Right lobe of liver (tissue), 6 donors: ENCODE data around the gene AMMECR1. TPM values are rescaled to one million over a fixed set of nuclear protein-coding genes. Genes with fewer than 3 reads are reported as not detected.

ENCODE experiments used
- ATAC-seq, 4 donors: fragments of 200-7000 bp; cut with Tn5 transposase; one replicate each; pipeline ENCODE4 v1.9.1; 2020; ENCODE audit warnings: mild to moderate bottlenecking in 4 of 4, moderate library complexity in 4 of 4
- DNase-seq, 3 donors: peaks; one replicate each; pipeline ENCODE4 v3.0.0-alpha.2; 2020
- H3K27ac ChIP-seq, 3 donors: fragments of 200-600 bp; one replicate each; pipeline ENCODE4 v1.8.0; 2022
- H3K27me3 ChIP-seq, 2 donors: fragments of 200-600 bp; one replicate each; pipeline ENCODE4 v1.8.0; 2022
- H3K36me3 ChIP-seq, 4 donors: fragments of 200-600 bp; sonication (generic) in 1 of 4; one replicate each; pipeline versions ENCODE4 v1.5.1 to v1.8.0; 2017 to 2022; ENCODE audit warnings: control low read depth in 1 of 4
- H3K4me1 ChIP-seq, 4 donors: fragments of 200-600 bp; sonication (generic) in 1 of 4; one replicate each; pipeline versions ENCODE4 v1.5.1 to v1.8.0; 2017 to 2022; ENCODE audit warnings: control low read depth in 1 of 4
- H3K4me3 ChIP-seq, 3 donors: fragments of 200-600 bp; one replicate each; pipeline ENCODE4 v1.8.0; 2022
- H3K9me3 ChIP-seq, 4 donors: fragments of 200-600 bp; sonication (generic) in 1 of 4; one replicate each; pipeline versions ENCODE4 v1.5.1 to v1.8.0; 2017 to 2022; ENCODE audit warnings: control low read depth in 1 of 4
- POLR2A ChIP-seq: fragments of 450-650 bp; IDR thresholded peaks from one replicate; pipeline ENCODE4 v1.6.1; 2017; ENCODE audit warnings: antibody characterized with exemption, mild to moderate bottlenecking
- WGBS: methylation state at CpG from one replicate; pipeline ENCODE4 v1.1.6; 2018; ENCODE audit warnings: low coverage, low lambda C conversion rate; ENCODE audit not compliant: insufficient coverage; ENCODE audit errors: missing lambda C conversion rate; 5-methylcytosine and 5-hydroxymethylcytosine counted together
- intact Hi-C, 2 donors: fragments of 100-400 bp; cut with DNase I; formaldehyde crosslinking; loops; one replicate each; pipeline versions ENCODE4 v1.11.2 to v1.14.1; 2022
- total RNA-seq, 6 experiments: library from RNA; depleted of rRNA in 2 of 6; stranded (reverse); fragments of >200 nt in 2 of 6; fragmentation: NEBNext Ultra II Directional in 3 of 6; extraction: Animal tissue kit (Norgen Biotek cat#: 25700) in 3 of 6; gene quantifications; one replicate each; pipeline versions ENCODE4 v1.1.0 to v1.2.4, GENCODE V29; 2016 to 2023
- TF ChIP-seq, protein P1 (sequence below), 4 donors: fragments of 200-600 bp in 3 of 4; fragments of 450-650 bp in 1 of 4; IDR thresholded peaks; one replicate each; pipeline versions ENCODE4 v1.5.1 to v1.8.0; 2016 to 2022; ENCODE audit warnings: antibody characterized with exemption in 4 of 4, mild to moderate bottlenecking in 2 of 4
- donor health status: DM: no; HTN: yes; CAD: no.
- donor health status: DM: no; HTN: no; CAD: no.
- donor health status: DM: no; HTN: no; CAD: no.
- donor health status: DM: no; HTN: yes; CAD: no.
- donor health status: DM: no; HTN: yes; CAD: no.

Gene AMMECR1
- total RNA-seq, 6 experiments from 2014 or later: 3.1 to 3.9 (median 3.4) TPM

DNA sequence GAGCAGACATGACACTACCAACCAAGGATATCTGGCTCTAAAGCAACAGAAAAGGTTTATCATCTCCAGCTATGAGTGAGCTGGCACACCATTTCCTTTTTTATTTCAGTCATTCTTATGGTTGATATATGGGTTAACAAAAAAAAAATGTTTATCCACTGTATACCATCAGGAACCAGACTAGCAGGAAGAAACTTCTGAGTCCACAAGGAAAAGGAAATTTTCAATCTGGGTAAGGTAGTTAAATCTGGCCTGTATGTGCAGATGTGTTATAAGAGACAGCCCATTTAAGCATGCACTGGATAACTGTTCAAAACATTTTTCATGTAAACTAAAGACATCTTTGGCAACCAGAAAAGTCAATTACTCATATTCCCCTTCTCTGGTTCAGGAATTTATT is 35.0 kb downstream of the AMMECR1 start:
- intact Hi-C loops: no loop called here
- ATAC-seq: no peak
- Histone ChIP-seq H3K4me1 (no peaks in the 10 kb centered on the region), H3K36me3 (no peaks in the 10 kb centered on the region), H3K27ac (no peak overlapping the region), H3K27me3 (no peaks in the 10 kb centered on the region), H3K4me3 (no peak overlapping the region), H3K9me3 (no peaks in the 10 kb centered on the region)
- DNase-seq: no peak
- TF ChIP-seq POLR2A: no peak
- TF ChIP-seq, protein P1, sequence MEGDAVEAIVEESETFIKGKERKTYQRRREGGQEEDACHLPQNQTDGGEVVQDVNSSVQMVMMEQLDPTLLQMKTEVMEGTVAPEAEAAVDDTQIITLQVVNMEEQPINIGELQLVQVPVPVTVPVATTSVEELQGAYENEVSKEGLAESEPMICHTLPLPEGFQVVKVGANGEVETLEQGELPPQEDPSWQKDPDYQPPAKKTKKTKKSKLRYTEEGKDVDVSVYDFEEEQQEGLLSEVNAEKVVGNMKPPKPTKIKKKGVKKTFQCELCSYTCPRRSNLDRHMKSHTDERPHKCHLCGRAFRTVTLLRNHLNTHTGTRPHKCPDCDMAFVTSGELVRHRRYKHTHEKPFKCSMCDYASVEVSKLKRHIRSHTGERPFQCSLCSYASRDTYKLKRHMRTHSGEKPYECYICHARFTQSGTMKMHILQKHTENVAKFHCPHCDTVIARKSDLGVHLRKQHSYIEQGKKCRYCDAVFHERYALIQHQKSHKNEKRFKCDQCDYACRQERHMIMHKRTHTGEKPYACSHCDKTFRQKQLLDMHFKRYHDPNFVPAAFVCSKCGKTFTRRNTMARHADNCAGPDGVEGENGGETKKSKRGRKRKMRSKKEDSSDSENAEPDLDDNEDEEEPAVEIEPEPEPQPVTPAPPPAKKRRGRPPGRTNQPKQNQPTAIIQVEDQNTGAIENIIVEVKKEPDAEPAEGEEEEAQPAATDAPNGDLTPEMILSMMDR (IDR thresholded peaks at IDR 0.05): no peak

- no peak for ATAC-seq
These were observed 36.5 kb downstream of the AMMECR1 start for GRCh38 chrX:110281377-110281776.

DNA sequence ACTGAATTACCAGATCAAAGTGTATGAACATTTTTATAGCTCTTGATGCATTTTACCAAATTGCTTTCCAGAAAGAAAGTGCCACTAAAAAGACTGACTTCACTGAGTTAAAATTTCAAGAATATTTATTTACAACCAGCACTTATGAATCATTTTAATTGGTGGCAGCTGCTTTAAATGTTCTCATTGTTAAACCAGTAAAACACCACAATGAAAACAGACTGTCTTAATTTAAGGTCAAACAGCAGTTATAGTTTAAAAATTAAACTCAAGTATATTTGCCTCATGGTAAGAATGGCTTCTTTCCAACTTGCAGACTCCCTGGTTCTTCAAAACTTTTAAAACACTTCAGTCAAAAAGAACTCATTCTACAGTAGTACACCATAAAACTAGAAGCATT is 36.9 kb downstream of the AMMECR1 start:
- H3K27me3 ChIP-seq: no peaks in the 10 kb centered on the region
- H3K9me3 ChIP-seq: no peaks in the 10 kb centered on the region
- no peak for TF ChIP-seq POLR2A
- TF ChIP-seq, protein P1 (IDR thresholded peaks at IDR 0.05): no peak
- DNase-seq (no peak), ATAC-seq (peak in 1 of 4 donors; percentile 38)
- intact Hi-C loops: no loop called here
- no peak overlapping the region for H3K27ac ChIP-seq
- no peaks in the 10 kb centered on the region for H3K4me1 ChIP-seq
- H3K36me3 ChIP-seq: no peaks in the 10 kb centered on the region
- H3K4me3 ChIP-seq: no peak overlapping the region

More at GRCh38 chrX:110281377-110281776, 36.5 kb downstream of the AMMECR1 start:
- TF ChIP-seq, protein P1 (IDR thresholded peaks at IDR 0.05): no peak
- TF ChIP-seq POLR2A: no peak
- intact Hi-C loops: no loop called here
- Histone ChIP-seq H3K36me3 (no peaks in the 10 kb centered on the region), H3K4me3 (no peak overlapping the region), H3K9me3 (no peaks in the 10 kb centered on the region), H3K27ac (no peak overlapping the region), H3K27me3 (no peaks in the 10 kb centered on the region), H3K4me1 (no peaks in the 10 kb centered on the region)
- WGBS: 54% methylated on average over 2 of the region's 2 CpGs
- DNase-seq: no peak

DNA sequence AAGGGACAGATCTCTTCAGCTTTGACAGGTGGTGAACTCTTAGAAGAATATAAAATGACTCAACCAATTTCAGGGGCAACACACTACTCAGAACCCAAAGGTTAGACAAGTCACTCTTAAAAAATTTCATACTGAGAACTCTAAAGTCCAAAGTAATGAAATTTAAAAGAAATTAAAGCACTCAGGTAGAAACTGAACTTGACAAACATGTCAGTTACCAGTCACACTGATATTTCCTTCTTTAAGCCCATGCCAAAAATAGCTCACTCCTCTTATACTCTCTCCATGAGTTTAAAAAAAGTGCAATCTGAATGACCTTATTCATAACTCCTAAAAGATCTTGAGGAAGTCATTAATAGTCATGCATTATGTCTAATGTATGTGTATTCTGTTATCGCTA is 40.3 kb downstream of the AMMECR1 start:
- WGBS: 89% methylated on average over 1 of the region's 1 CpG
- no peaks in the 10 kb centered on the region for H3K9me3 ChIP-seq
- no peak overlapping the region for H3K4me3 ChIP-seq
- H3K4me1 ChIP-seq: no peaks in the 10 kb centered on the region
- H3K27me3 ChIP-seq: no peaks in the 10 kb centered on the region
- no peaks in the 10 kb centered on the region for H3K36me3 ChIP-seq
- intact Hi-C loops: no loop called here
- DNase-seq (no peak), ATAC-seq (no peak)
- H3K27ac ChIP-seq: no peak overlapping the region
- TF ChIP-seq POLR2A: no peak
- TF ChIP-seq, protein P1 (IDR thresholded peaks at IDR 0.05): no peak

- Histone ChIP-seq H3K27ac (no peak overlapping the region), H3K4me1 (no peaks in the 10 kb centered on the region), H3K4me3 (no peak overlapping the region), H3K27me3 (no peaks in the 10 kb centered on the region), H3K36me3 (no peaks in the 10 kb centered on the region), H3K9me3 (no peaks in the 10 kb centered on the region)
- ATAC-seq (no peak), DNase-seq (no peak)
- TF ChIP-seq POLR2A: no peak
- intact Hi-C loops: no loop called here
- 44% methylated on average over 2 of the region's 2 CpGs for WGBS
These were observed 41.1 kb downstream of the AMMECR1 start for GRCh38 chrX:110276778-110277177.
